HepG2 (cell line): ENCODE results near the gene PFDN2. TPM values are rescaled to one million over a fixed set of nuclear protein-coding genes. Genes with fewer than 3 reads are reported as not detected.

Experiments
- ATAC-seq: fragments of 200-7000 bp; cut with Tn5 transposase; 3 replicates; pipeline ENCODE4 v1.9.1; 2020; ENCODE audit warnings: mild to moderate bottlenecking, moderate library complexity
- BruUV-seq: library from RNA; stranded (reverse); fragments of 400-500 nt; replicated peaks from 2 replicates; lab custom pipeline; 2021; lab: Mats Ljungman, UMichigan
- CTCF ChIA-PET: fragments of 300-600 bp; formaldehyde crosslinking; extraction: SDS; loops from one replicate; lab custom pipeline; 2021; ENCODE audit warnings: low total read pairs, inconsistent platforms, low intra/inter-chr PET ratio; lab: Yijun Ruan, JAX
- POLR2A ChIA-PET: fragments of 350-600 bp; sonication (Branson Sonifier 250); formaldehyde crosslinking; loops from one replicate; lab custom pipeline; 2020; ENCODE audit warnings: antibody characterized with exemption, inconsistent platforms; lab: Yijun Ruan, JAX
- DNase-seq: peaks from one replicate; pipeline ENCODE4 v3.0.0-alpha.2; 2015; ENCODE audit warnings: low spot score
- FAIRE-seq: peaks from 3 replicates; lab custom pipeline; 2011; peaks lifted over from hg19 to GRCh38; lab: Jason Lieb, UNC
- H2AFZ ChIP-seq: one replicate; pipeline ENCODE4 v1.6.1; 2011; ENCODE audit warnings: low read length, inconsistent platforms
- H3K27ac ChIP-seq: fragments of 300-600 bp; 3 replicates; pipeline ENCODE4 v1.8.0; 2011; ENCODE audit warnings: mixed run types, mild to moderate bottlenecking, mixed read lengths, low read length, inconsistent platforms; ENCODE audit not compliant: insufficient read depth; ENCODE audit errors: extremely low read length
- H3K27me3 ChIP-seq, 2 experiments: fragments of 200-600 bp in 1 of 2; 2 replicates in 1 of 2; 3 replicates in 1 of 2; pipeline versions ENCODE4 v1.6.0 to v1.8.0; 2011; ENCODE audit warnings: low read length in 2 of 2, mild to moderate bottlenecking in 2 of 2, moderate library complexity in 2 of 2, inconsistent platforms in 1 of 2; ENCODE audit not compliant: insufficient read depth in 2 of 2, control insufficient read depth in 1 of 2
- H3K36me3 ChIP-seq, 2 experiments: fragments of 200-600 bp in 1 of 2; replicated peaks in 1 of 2; 2 replicates in 1 of 2; 3 replicates in 1 of 2; pipeline versions ENCODE4 v1.5.1 to v1.8.0; 2011; ENCODE audit warnings: low read length in 2 of 2, inconsistent platforms in 1 of 2; ENCODE audit not compliant: insufficient read depth in 2 of 2, control insufficient read depth in 1 of 2
- H3K4me1 ChIP-seq: 2 replicates; pipeline ENCODE4 v1.5.1; 2012; ENCODE audit warnings: low read length, inconsistent platforms; ENCODE audit not compliant: insufficient read depth
- H3K4me2 ChIP-seq: 2 replicates; pipeline ENCODE4 v1.6.0; 2011; ENCODE audit warnings: low read depth, low read length, inconsistent platforms
- H3K4me3 ChIP-seq, 3 experiments: fragments of 200-600 bp in 1 of 3; sonication (generic), shearing (Covaris generic) in 1 of 3; replicated peaks in 1 of 3; 2 replicates each; pipeline ENCODE4 v1.5.1; 2011 to 2016; ENCODE audit warnings: low read length in 3 of 3, inconsistent platforms in 2 of 3, low read depth in 2 of 3, mild to moderate bottlenecking in 2 of 3, control low read depth in 1 of 3, mixed read lengths in 1 of 3; ENCODE audit not compliant: insufficient read depth in 1 of 3
- H3K79me2 ChIP-seq: one replicate; pipeline ENCODE4 v1.6.1; 2011; ENCODE audit warnings: low read length, inconsistent platforms; ENCODE audit not compliant: insufficient read depth
- H3K9ac ChIP-seq: 2 replicates; pipeline ENCODE4 v1.6.0; 2011; ENCODE audit warnings: mild to moderate bottlenecking, low read depth, low read length, inconsistent platforms; ENCODE audit not compliant: insufficient read depth
- H3K9me3 ChIP-seq: 2 replicates; pipeline ENCODE4 v1.5.1; 2012; ENCODE audit warnings: mild to moderate bottlenecking, low read length
- H4K20me1 ChIP-seq: 2 replicates; pipeline ENCODE4 v1.6.0; 2011; ENCODE audit warnings: inconsistent platforms, mild to moderate bottlenecking, low read length, moderate library complexity; ENCODE audit not compliant: insufficient read depth
- ATM ChIP-seq: fragments of 450-650 bp; IDR thresholded peaks from 2 replicates; pipeline ENCODE4 v1.7.1; 2017; ENCODE audit warnings: mild to moderate bottlenecking, borderline replicate concordance
- BRCA1 ChIP-seq: sonication (generic); formaldehyde crosslinking; IDR thresholded peaks from 2 replicates; pipeline ENCODE4 v1.4.0; 2020; ENCODE audit warnings: missing genetic modification reagents
- HDAC1 ChIP-seq: sonication (generic); formaldehyde crosslinking; IDR thresholded peaks from 2 replicates; pipeline ENCODE4 v1.5.1; 2020; ENCODE audit warnings: mild to moderate bottlenecking, missing genetic modification reagents
- ISX ChIP-seq: sonication (generic); formaldehyde crosslinking; conservative IDR thresholded peaks from 2 replicates; pipeline ENCODE4 v1.5.0; 2020; ENCODE audit warnings: missing genetic modification reagents
- PRMT3 ChIP-seq: sonication (generic); formaldehyde crosslinking; IDR thresholded peaks from 2 replicates; pipeline ENCODE4 v1.8.1; 2022; ENCODE audit warnings: low read depth, mild to moderate bottlenecking, moderate library complexity, missing genetic modification reagents, borderline replicate concordance
- ZNF550 ChIP-seq: sonication (generic); formaldehyde crosslinking; IDR thresholded peaks from 2 replicates; pipeline ENCODE4 v1.4.0; 2020; ENCODE audit warnings: mild to moderate bottlenecking, missing genetic modification reagents, borderline replicate concordance
- ZNF556 ChIP-seq: sonication (generic); formaldehyde crosslinking; IDR thresholded peaks from 2 replicates; pipeline ENCODE4 v1.4.0; 2020; ENCODE audit warnings: mild to moderate bottlenecking, missing genetic modification reagents, borderline replicate concordance
- ZNF672 ChIP-seq: sonication (generic); formaldehyde crosslinking; IDR thresholded peaks from 2 replicates; pipeline ENCODE4 v1.8.1; 2022; ENCODE audit warnings: missing genetic modification reagents
- ZSCAN31 ChIP-seq: sonication (generic); formaldehyde crosslinking; IDR thresholded peaks from 2 replicates; pipeline ENCODE4 v1.5.0; 2020; ENCODE audit warnings: low read depth, mild to moderate bottlenecking, missing genetic modification reagents
- WGBS: methylation state at CpG from one replicate; pipeline ENCODE4 v1.1.6; 2017; ENCODE audit warnings: low lambda C conversion rate; 5-methylcytosine and 5-hydroxymethylcytosine counted together
- in situ Hi-C: cut with HindIII; loops from 2 replicates; pipeline ENCODE4 v1.10.0; 2017; ENCODE audit warnings: low pct_unique_long_range_greater_than_20kb; ENCODE audit not compliant: extremely low pct_ligation_motif_present
- intact Hi-C: fragments of 100-400 bp; cut with micrococcal nuclease; formaldehyde crosslinking; loops from one replicate; pipeline ENCODE4 v1.10.0; 2022; ENCODE audit not compliant: unreplicated experiment
- polyA plus RNA-seq, 8 experiments: library from polyadenylated mRNA; depleted of rRNA in 3 of 8; stranded (reverse) in 7 of 8; unstranded in 1 of 8; fragments of >200 nt; fragmentation: Illumina TruSeq in 4 of 8; extraction: Trizol in 4 of 8; gene quantifications; 2 replicates each; pipeline versions ENCODE4 v1.2.1 to v1.2.3, GENCODE V29; 2011 to 2016; ENCODE audit warnings: low read depth in 4 of 8, missing spikeins in 1 of 8, mixed read lengths in 1 of 8; ENCODE audit not compliant: insufficient read depth in 1 of 8
- total RNA-seq, 5 experiments: library from RNA; depleted of rRNA; stranded (reverse); fragments of >200 nt; fragmentation: Illumina TruSeq; extraction: Trizol; gene quantifications; 2 replicates each; pipeline ENCODE4 v1.2.3, GENCODE V29; 2016; ENCODE audit warnings: low read depth in 1 of 5
- TF ChIP-seq, protein P1 (sequence below): sonication (generic); formaldehyde crosslinking; IDR thresholded peaks from 2 replicates; pipeline ENCODE4 v1.4.0; 2020; ENCODE audit warnings: missing genetic modification reagents
- TF ChIP-seq, protein P2 (sequence below): sonication (generic); formaldehyde crosslinking; IDR thresholded peaks from 2 replicates; pipeline ENCODE4 v1.4.0; 2020; ENCODE audit warnings: missing genetic modification reagents
- TF ChIP-seq, protein P3 (sequence below): fragments of 450-650 bp; IDR thresholded peaks from 2 replicates; pipeline ENCODE4 v1.6.1; 2017; ENCODE audit warnings: mild to moderate bottlenecking

Gene PFDN2
- total and polyA plus RNA-seq, 2 of the 13 experiments (the other 11 are each of a cell fraction or from before 2014, with no cell fraction given) = 62.6 to 63.6 TPM

DNA sequence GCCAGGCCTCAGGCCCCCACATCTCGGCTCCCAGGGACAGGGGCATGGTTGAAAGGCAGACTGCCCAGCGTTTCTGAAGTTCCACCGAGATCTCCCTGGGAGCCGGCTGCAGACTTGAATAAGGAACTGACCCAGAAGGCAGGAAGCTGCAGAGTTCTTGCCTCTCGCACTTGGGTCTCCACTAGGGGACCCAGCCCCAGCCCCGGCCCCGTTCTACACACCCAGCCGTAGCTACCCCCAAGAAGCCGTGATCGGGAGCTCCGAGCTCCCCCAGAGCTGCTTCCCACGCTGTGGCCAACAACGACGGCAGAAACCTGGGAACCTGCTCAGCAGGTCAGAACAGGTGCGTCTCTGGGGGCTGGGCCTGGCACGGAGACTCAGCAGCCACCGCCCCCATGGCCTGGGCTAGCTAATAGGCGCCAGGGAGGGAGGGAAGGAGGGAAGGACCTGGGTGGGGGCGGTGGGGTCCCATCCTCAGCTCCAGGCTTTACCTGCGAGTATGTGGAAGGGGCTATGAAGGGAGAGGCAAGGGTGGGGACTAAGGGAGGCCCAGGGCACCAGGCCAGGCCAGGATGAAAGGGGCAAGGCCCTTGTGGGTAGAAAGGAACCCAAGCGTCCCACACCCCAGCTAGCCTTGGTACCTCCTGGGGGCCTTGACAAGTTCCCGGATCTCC, 28.4 kb downstream of the PFDN2 start, which contains the start of gene NECTIN4 (continued):
- TF ChIP-seq, protein P1, sequence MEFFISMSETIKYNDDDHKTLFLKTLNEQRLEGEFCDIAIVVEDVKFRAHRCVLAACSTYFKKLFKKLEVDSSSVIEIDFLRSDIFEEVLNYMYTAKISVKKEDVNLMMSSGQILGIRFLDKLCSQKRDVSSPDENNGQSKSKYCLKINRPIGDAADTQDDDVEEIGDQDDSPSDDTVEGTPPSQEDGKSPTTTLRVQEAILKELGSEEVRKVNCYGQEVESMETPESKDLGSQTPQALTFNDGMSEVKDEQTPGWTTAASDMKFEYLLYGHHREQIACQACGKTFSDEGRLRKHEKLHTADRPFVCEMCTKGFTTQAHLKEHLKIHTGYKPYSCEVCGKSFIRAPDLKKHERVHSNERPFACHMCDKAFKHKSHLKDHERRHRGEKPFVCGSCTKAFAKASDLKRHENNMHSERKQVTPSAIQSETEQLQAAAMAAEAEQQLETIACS = no peak
- no peak for TF ChIP-seq ZNF550 (CRISPR knock-in tag)
- no peak for TF ChIP-seq HDAC1 (CRISPR knock-in tag)
- TF ChIP-seq ATM = no peak

DNA sequence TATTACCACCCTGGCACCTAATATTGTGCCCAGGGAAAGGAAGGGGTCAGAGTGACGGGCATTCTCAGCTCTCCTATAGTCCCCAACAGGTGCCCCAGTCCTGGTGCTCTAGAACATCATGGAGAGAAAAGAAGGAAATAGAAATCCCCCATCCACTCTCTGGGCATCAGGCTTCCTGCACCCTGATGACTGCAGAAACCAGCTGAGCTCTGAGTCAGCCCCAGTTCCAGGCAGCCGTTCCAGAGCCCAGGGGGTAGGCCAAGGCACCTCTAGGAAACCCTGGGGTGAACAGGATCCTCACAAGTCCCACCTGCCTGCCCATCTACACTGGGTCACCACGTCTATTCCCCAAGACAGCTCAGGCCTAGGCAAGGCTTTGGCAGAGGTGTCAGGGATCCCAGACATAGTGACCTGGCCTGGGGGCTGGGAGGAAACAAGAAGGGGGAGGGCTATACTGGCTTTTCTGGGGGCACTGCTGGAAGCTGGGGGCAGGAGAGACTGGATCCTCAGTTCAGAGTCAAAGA, 29.2 kb downstream of the PFDN2 start:
- in situ Hi-C loops = no loop called here

More for the DNA sequence above, 29.2 kb downstream of the PFDN2 start:
- no TSS peak for BruUV-seq
- H3K27me3 ChIP-seq = peaks cover 3 to 38% of the 10 kb centered on the region in 2 experiments; a peak in 3 of 5 replicates
- H3K4me3 ChIP-seq = no peak overlapping the region
- no peak overlapping the region for H3K27ac ChIP-seq
- peaks cover 41% of the 10 kb centered on the region for H3K4me1 ChIP-seq
- no peaks in the 10 kb centered on the region for H3K9me3 ChIP-seq
- WGBS = 18% methylated on average over 2 of the region's 3 CpGs
- intact Hi-C loops = no loop called here
- no peaks in the 10 kb centered on the region for H3K79me2 ChIP-seq
- TF ChIP-seq ZNF672 (no peak), ISX (no peak), BRCA1 (CRISPR knock-in tag) (no peak), PRMT3 (CRISPR knock-in tag) (no peak), ZSCAN31 (CRISPR knock-in tag) (no peak), ZNF556 (CRISPR knock-in tag) (no peak)
- TF ChIP-seq, protein P2, sequence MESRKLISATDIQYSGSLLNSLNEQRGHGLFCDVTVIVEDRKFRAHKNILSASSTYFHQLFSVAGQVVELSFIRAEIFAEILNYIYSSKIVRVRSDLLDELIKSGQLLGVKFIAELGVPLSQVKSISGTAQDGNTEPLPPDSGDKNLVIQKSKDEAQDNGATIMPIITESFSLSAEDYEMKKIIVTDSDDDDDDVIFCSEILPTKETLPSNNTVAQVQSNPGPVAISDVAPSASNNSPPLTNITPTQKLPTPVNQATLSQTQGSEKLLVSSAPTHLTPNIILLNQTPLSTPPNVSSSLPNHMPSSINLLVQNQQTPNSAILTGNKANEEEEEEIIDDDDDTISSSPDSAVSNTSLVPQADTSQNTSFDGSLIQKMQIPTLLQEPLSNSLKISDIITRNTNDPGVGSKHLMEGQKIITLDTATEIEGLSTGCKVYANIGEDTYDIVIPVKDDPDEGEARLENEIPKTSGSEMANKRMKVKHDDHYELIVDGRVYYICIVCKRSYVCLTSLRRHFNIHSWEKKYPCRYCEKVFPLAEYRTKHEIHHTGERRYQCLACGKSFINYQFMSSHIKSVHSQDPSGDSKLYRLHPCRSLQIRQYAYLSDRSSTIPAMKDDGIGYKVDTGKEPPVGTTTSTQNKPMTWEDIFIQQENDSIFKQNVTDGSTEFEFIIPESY (CRISPR knock-in tag) = no peak
- TF ChIP-seq, protein P3, sequence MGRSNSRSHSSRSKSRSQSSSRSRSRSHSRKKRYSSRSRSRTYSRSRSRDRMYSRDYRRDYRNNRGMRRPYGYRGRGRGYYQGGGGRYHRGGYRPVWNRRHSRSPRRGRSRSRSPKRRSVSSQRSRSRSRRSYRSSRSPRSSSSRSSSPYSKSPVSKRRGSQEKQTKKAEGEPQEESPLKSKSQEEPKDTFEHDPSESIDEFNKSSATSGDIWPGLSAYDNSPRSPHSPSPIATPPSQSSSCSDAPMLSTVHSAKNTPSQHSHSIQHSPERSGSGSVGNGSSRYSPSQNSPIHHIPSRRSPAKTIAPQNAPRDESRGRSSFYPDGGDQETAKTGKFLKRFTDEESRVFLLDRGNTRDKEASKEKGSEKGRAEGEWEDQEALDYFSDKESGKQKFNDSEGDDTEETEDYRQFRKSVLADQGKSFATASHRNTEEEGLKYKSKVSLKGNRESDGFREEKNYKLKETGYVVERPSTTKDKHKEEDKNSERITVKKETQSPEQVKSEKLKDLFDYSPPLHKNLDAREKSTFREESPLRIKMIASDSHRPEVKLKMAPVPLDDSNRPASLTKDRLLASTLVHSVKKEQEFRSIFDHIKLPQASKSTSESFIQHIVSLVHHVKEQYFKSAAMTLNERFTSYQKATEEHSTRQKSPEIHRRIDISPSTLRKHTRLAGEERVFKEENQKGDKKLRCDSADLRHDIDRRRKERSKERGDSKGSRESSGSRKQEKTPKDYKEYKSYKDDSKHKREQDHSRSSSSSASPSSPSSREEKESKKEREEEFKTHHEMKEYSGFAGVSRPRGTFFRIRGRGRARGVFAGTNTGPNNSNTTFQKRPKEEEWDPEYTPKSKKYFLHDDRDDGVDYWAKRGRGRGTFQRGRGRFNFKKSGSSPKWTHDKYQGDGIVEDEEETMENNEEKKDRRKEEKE = no peak
- no peak for ATAC-seq
- no peak overlapping the region for H3K4me2 ChIP-seq
- ChIA-PET POLR2A (no interaction called here), CTCF (no interaction called here)
- no peak for DNase-seq
- H4K20me1 ChIP-seq = no peaks in the 10 kb centered on the region
- H2AFZ ChIP-seq = no peak overlapping the region
- no peaks in the 10 kb centered on the region for H3K36me3 ChIP-seq
- no peak overlapping the region for H3K9ac ChIP-seq
- FAIRE-seq = no peak
